ENCODE data around the gene SLC25A28.

SLC25A28 gene

DNA sequence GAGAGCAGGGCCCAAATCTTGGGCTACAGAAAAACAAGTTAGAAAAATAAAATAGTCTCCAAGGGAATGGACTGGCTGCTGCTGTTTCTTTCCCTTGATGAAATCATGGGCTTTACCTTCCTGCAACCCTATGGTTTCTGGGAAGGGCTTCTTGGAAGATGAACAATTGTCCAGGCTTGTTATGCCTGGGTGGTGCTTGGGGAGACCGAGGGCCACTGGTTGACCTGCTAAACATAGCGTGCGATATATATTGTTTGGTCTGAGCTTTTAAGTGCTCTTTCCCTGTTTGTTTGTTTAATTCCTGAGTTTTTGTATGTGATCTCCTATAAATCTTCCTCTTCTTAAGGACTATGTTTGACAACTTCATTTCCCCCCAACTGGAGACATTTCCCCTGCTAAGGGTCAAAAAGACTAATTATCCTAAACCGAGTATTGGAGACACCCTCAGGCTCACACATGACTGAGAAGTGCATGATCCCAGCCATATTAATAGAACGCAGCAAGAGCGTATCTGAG is 37.9 kb downstream of the SLC25A28 start:
- no peak overlapping the region for H3K9ac ChIP-seq (ENCODE audit: insufficient read length, low read depth)
- no peaks in the 10 kb centered on the region for H3K9me3 ChIP-seq (ENCODE audit: insufficient read depth, low read length)
- TF ChIP-seq ZNF274 (IDR thresholded peaks at IDR 0.05; ENCODE audit: low read depth, low read length) (no peak), SUZ12 (IDR thresholded peaks at IDR 0.05; ENCODE audit: extremely low read depth, insufficient read depth, insufficient read length) (no peak), YY1 (IDR thresholded peaks at IDR 0.05; ENCODE audit: insufficient read depth, insufficient read length) (no peak)
- no peaks in the 10 kb centered on the region for H3K27me3 ChIP-seq (ENCODE audit: insufficient read depth, insufficient read length)
- H3K4me1 ChIP-seq (ENCODE audit: insufficient read depth, insufficient read length), result no peaks in the 10 kb centered on the region
- H3K36me3 ChIP-seq (ENCODE audit: insufficient read depth, insufficient read length, low read length), result no peaks in the 10 kb centered on the region
- H3K4me3 ChIP-seq (ENCODE audit: insufficient read length, low read depth), result no peak overlapping the region
- no peak for DNase-seq (ENCODE audit: low read depth, low spot score)

DNA sequence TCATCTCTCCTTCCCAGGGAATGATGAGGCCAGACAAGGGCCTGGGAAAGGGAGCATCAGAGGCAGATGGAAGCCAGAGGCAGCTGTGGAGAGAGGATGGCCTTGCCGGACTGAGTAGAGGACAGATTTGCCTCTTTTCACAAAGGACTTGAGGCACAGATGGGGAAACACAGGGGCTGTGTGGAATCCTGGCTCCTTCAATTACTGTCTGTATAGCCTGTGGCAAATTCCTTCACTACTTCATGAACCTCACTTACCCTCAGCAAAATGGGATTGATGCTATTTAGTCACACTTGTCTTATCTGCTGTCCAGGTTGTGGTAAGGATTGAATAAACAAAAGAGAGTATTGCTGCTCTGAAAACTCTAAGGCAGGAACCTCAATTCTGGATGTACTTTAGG is 40.3 kb downstream of the SLC25A28 start:
- H3K9me3 ChIP-seq (ENCODE audit: insufficient read depth, low read length), result no peaks in the 10 kb centered on the region
- H3K9ac ChIP-seq (ENCODE audit: insufficient read length, low read depth), result no peak overlapping the region
- no peak overlapping the region for H3K4me3 ChIP-seq (ENCODE audit: insufficient read length, low read depth)
- H3K36me3 ChIP-seq (ENCODE audit: insufficient read depth, insufficient read length, low read length), result no peaks in the 10 kb centered on the region
- TF ChIP-seq ZNF274 (IDR thresholded peaks at IDR 0.05; ENCODE audit: low read depth, low read length) (no peak), SUZ12 (IDR thresholded peaks at IDR 0.05; ENCODE audit: extremely low read depth, insufficient read depth, insufficient read length) (no peak), YY1 (IDR thresholded peaks at IDR 0.05; ENCODE audit: insufficient read depth, insufficient read length) (no peak)
- H3K27me3 ChIP-seq (ENCODE audit: insufficient read depth, insufficient read length), result no peaks in the 10 kb centered on the region
- H3K4me1 ChIP-seq (ENCODE audit: insufficient read depth, insufficient read length), result no peaks in the 10 kb centered on the region
- DNase-seq (ENCODE audit: low read depth, low spot score), result no peak

DNA sequence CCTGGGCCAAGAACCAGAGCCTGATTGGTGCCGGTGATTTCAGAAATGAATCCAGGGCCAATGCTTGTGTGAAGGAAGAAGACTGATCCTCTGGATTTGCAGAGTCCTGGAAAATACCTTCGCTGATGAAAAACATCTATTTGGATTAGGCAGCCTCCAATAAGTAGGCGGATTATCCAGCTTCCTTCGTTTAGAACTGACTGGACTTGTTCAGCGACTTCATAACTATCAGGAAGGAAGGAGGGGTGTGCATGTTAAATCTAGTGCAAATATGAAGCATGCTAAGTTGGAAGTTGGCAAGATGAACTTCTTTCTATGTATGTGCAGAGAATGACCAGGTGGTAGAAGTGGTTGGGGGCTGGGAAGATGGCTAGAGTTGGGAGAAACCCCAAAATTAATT is 46.4 kb downstream of the SLC25A28 start:
- DNase-seq (ENCODE audit: low read depth, low spot score), result no peak
- no peaks in the 10 kb centered on the region for H3K4me1 ChIP-seq (ENCODE audit: insufficient read depth, insufficient read length)
- no peaks in the 10 kb centered on the region for H3K27me3 ChIP-seq (ENCODE audit: insufficient read depth, insufficient read length)
- H3K4me3 ChIP-seq (ENCODE audit: insufficient read length, low read depth), result no peak overlapping the region
- H3K9ac ChIP-seq (ENCODE audit: insufficient read length, low read depth), result no peak overlapping the region
- H3K36me3 ChIP-seq (ENCODE audit: insufficient read depth, insufficient read length, low read length), result no peaks in the 10 kb centered on the region
- TF ChIP-seq SUZ12 (IDR thresholded peaks at IDR 0.05; ENCODE audit: extremely low read depth, insufficient read depth, insufficient read length) (no peak), YY1 (IDR thresholded peaks at IDR 0.05; ENCODE audit: insufficient read depth, insufficient read length) (no peak), ZNF274 (IDR thresholded peaks at IDR 0.05; ENCODE audit: low read depth, low read length) (no peak)
- H3K9me3 ChIP-seq (ENCODE audit: insufficient read depth, low read length), result no peaks in the 10 kb centered on the region

DNA sequence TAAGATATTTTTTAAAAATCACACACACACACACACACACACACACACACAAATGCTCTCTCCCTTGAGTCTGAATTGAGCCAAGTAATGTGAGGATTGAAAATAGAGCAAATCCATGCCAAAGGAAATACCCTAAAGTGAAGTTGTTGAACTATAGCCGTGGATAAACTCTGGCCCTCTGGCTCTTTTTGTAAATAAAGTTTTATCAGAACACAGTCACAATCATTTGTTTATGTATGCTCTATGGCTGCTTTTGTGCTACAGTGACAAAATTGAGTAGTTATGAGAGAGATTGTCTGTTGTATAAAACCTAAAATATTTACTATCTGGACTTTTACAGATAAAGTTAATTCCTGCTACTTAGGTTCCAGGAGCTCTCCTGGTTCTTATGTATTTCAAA is 48.4 kb downstream of the SLC25A28 start:
- Histone ChIP-seq H3K9me3 (ENCODE audit: insufficient read depth, low read length) (no peaks in the 10 kb centered on the region), H3K36me3 (ENCODE audit: insufficient read depth, insufficient read length, low read length) (no peaks in the 10 kb centered on the region), H3K27me3 (ENCODE audit: insufficient read depth, insufficient read length) (no peaks in the 10 kb centered on the region), H3K4me1 (ENCODE audit: insufficient read depth, insufficient read length) (no peaks in the 10 kb centered on the region), H3K9ac (ENCODE audit: insufficient read length, low read depth) (no peak overlapping the region), H3K4me3 (ENCODE audit: insufficient read length, low read depth) (no peak overlapping the region)
- TF ChIP-seq YY1 (IDR thresholded peaks at IDR 0.05; ENCODE audit: insufficient read depth, insufficient read length) (no peak), SUZ12 (IDR thresholded peaks at IDR 0.05; ENCODE audit: extremely low read depth, insufficient read depth, insufficient read length) (no peak), ZNF274 (IDR thresholded peaks at IDR 0.05; ENCODE audit: low read depth, low read length) (no peak)
- no peak for DNase-seq (ENCODE audit: low read depth, low spot score)

DNA sequence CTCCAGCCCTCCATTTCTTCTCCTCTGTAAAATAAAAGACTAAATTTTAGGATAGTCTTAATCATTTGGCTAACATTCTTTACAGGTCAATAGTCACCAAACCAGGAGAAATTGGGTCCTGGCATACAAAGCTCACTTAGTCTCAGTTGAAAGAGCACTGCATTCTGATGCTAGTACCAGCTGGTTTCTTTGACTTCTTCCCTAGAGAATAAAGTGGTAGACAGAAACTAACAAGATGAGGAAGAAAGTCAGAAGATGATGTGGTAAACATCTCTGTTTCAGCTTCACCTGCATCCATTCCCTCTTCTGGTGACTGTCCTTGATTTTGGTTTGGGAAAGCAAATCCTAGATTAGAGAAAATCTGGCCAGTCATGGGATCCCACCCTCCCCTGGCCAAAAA is 50.3 kb downstream of the SLC25A28 start:
- no peak overlapping the region for H3K4me3 ChIP-seq (ENCODE audit: insufficient read length, low read depth)
- H3K36me3 ChIP-seq (ENCODE audit: insufficient read depth, insufficient read length, low read length), result no peaks in the 10 kb centered on the region
- H3K27me3 ChIP-seq (ENCODE audit: insufficient read depth, insufficient read length), result no peaks in the 10 kb centered on the region
- TF ChIP-seq SUZ12 (IDR thresholded peaks at IDR 0.05; ENCODE audit: extremely low read depth, insufficient read depth, insufficient read length) (no peak), YY1 (IDR thresholded peaks at IDR 0.05; ENCODE audit: insufficient read depth, insufficient read length) (no peak), ZNF274 (IDR thresholded peaks at IDR 0.05; ENCODE audit: low read depth, low read length) (no peak)
- H3K9ac ChIP-seq (ENCODE audit: insufficient read length, low read depth), result no peak overlapping the region
- H3K4me1 ChIP-seq (ENCODE audit: insufficient read depth, insufficient read length), result no peaks in the 10 kb centered on the region
- DNase-seq (ENCODE audit: low read depth, low spot score), result no peak
- H3K9me3 ChIP-seq (ENCODE audit: insufficient read depth, low read length), result no peaks in the 10 kb centered on the region

DNA sequence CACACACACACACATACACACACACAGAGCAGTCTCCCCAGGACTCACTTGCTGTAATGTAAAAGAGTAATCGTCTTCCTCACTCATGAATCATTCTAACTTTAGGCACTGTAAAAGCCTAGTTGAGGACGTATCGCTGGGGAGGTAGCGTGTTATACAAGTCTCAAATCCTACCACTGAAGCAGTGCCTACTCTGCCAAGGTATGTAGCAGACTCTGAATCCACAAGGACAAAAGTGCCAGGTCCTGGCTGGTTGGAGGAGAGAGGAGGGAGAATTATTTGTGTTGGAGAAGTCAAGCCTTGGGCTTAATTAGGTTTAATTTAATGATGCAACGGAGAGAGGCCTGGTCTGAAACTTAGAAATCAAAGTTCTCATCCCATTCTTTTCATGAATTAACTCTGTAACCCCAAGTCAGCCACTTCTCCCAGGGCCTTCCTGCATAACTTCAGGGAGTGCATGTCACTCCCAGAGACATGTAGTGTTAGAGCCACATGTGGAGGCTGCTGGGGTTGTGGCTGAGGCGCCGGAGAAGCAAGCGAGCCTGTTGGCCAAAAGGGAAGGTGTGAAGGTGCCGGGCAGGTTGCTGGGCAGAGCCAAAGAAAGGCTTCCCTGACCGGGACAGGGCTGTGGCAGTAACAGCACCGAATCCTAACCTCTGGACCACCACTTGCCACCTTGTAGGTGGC is 50.8 kb downstream of the SLC25A28 start:
- no peak for DNase-seq (ENCODE audit: low read depth, low spot score)
- no peaks in the 10 kb centered on the region for H3K4me1 ChIP-seq (ENCODE audit: insufficient read depth, insufficient read length)
- no peak overlapping the region for H3K9ac ChIP-seq (ENCODE audit: insufficient read length, low read depth)
- no peaks in the 10 kb centered on the region for H3K27me3 ChIP-seq (ENCODE audit: insufficient read depth, insufficient read length)
- H3K36me3 ChIP-seq (ENCODE audit: insufficient read depth, insufficient read length, low read length), result no peaks in the 10 kb centered on the region
- TF ChIP-seq ZNF274 (IDR thresholded peaks at IDR 0.05; ENCODE audit: low read depth, low read length), result no peak
- TF ChIP-seq SUZ12 (IDR thresholded peaks at IDR 0.05; ENCODE audit: extremely low read depth, insufficient read depth, insufficient read length), result no peak
- no peak for TF ChIP-seq YY1 (IDR thresholded peaks at IDR 0.05; ENCODE audit: insufficient read depth, insufficient read length)
- H3K4me3 ChIP-seq (ENCODE audit: insufficient read length, low read depth), result no peak overlapping the region
- H3K9me3 ChIP-seq (ENCODE audit: insufficient read depth, low read length), result no peaks in the 10 kb centered on the region

DNA sequence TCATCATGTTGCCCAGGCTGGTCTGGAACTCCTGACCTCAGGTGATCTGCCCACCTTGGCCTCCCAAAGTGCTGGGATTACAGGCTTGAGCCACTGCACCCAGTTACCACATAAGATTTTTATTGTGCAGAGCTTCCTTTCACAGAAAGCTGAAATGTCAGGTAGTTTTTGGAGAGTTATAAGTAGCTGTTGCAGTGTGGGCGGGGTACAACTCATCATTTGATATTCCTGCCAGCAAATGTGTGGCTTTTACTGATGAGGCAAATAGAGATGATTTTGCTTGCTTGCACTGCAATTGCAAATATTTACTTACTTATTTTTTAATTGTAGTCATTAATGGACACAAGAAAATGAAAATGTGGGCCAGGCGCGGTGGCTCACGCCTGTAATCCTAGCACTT is 55.1 kb downstream of the SLC25A28 start:
- H3K27me3 ChIP-seq (ENCODE audit: insufficient read depth, insufficient read length), result no peaks in the 10 kb centered on the region
- no peak for DNase-seq (ENCODE audit: low read depth, low spot score)
- TF ChIP-seq ZNF274 (IDR thresholded peaks at IDR 0.05; ENCODE audit: low read depth, low read length) (no peak), SUZ12 (IDR thresholded peaks at IDR 0.05; ENCODE audit: extremely low read depth, insufficient read depth, insufficient read length) (no peak)
- no peak overlapping the region for H3K4me3 ChIP-seq (ENCODE audit: insufficient read length, low read depth)
- H3K9me3 ChIP-seq (ENCODE audit: insufficient read depth, low read length), result no peaks in the 10 kb centered on the region
- no peaks in the 10 kb centered on the region for H3K4me1 ChIP-seq (ENCODE audit: insufficient read depth, insufficient read length)
- no peaks in the 10 kb centered on the region for H3K36me3 ChIP-seq (ENCODE audit: insufficient read depth, insufficient read length, low read length)
- H3K9ac ChIP-seq (ENCODE audit: insufficient read length, low read depth), result no peak overlapping the region

Measured in NT2/D1 (cell line).